PC-9 (cell line): ENCODE results near the gene BACH2. TPM values are rescaled to one million over a fixed set of nuclear protein-coding genes. Genes with fewer than 3 reads are reported as not detected.

Experiments used
- BruUV-seq: library from RNA; stranded (reverse); fragments of 400-500 nt; replicated peaks from 2 replicates; lab custom pipeline; 2021; lab: Mats Ljungman, UMichigan
- CTCF ChIA-PET: fragments of 300-600 bp; sonication (Branson Sonifier 250); formaldehyde crosslinking; loops from one replicate; lab custom pipeline; 2022; ENCODE audit warnings: antibody characterized with exemption; lab: Charles Lee
- POLR2A ChIA-PET: fragments of 300-600 bp; sonication (Branson Sonifier 250); formaldehyde crosslinking; loops from one replicate; lab custom pipeline; 2022; ENCODE audit warnings: antibody characterized with exemption; ENCODE audit not compliant: unreplicated experiment; lab: Charles Lee
- DNase-seq, 2 experiments: peaks; one replicate each; pipeline versions ENCODE4 v3.0.0 to v3.0.0-alpha.2; 2015 to 2022; ENCODE audit warnings: mixed read lengths in 1 of 2
- H2AFZ ChIP-seq: fragments of 200-600 bp; sonication (generic); 2 replicates; pipeline ENCODE4 v1.8.1; 2017; ENCODE audit warnings: antibody characterized with exemption
- H3F3A ChIP-seq: fragments of 200-600 bp; sonication (generic); 2 replicates; pipeline ENCODE4 v1.8.1; 2017; ENCODE audit warnings: antibody characterized with exemption, mild to moderate bottlenecking, low read depth; ENCODE audit not compliant: insufficient read depth
- H3K27ac ChIP-seq: fragments of 200-600 bp; sonication (generic); 2 replicates; pipeline ENCODE4 v1.6.1; 2016; ENCODE audit warnings: mixed run types
- H3K27me3 ChIP-seq: fragments of 200-600 bp; sonication (generic); 2 replicates; pipeline ENCODE4 v1.6.1; 2016; ENCODE audit warnings: low read depth, mixed run types; ENCODE audit not compliant: insufficient read depth
- H3K36me3 ChIP-seq: fragments of 200-600 bp; sonication (generic); 2 replicates; pipeline ENCODE4 v1.6.1; 2016; ENCODE audit warnings: low read depth, mixed run types
- H3K4me1 ChIP-seq: fragments of 200-600 bp; sonication (generic); replicated peaks from 2 replicates; pipeline ENCODE4 v1.6.1; 2016; ENCODE audit warnings: mixed run types; ENCODE audit not compliant: insufficient read depth
- H3K4me2 ChIP-seq: fragments of 200-600 bp; sonication (generic); 2 replicates; pipeline ENCODE4 v1.6.1; 2017; ENCODE audit warnings: mixed run types
- H3K4me3 ChIP-seq: fragments of 200-600 bp; sonication (generic); 2 replicates; pipeline ENCODE4 v1.6.1; 2016; ENCODE audit warnings: mixed run types
- H3K79me2 ChIP-seq: fragments of 200-600 bp; sonication (generic); 2 replicates; pipeline ENCODE4 v1.6.1; 2017; ENCODE audit warnings: low read depth, mixed run types
- H3K9me2 ChIP-seq: fragments of 200-600 bp; sonication (generic); 2 replicates; pipeline ENCODE4 v1.8.1; 2017; ENCODE audit warnings: mild to moderate bottlenecking; ENCODE audit not compliant: insufficient read depth
- H3K9me3 ChIP-seq: fragments of 200-600 bp; sonication (generic); 2 replicates; pipeline ENCODE4 v1.8.1; 2016; ENCODE audit warnings: low read depth; ENCODE audit not compliant: insufficient read depth
- H4K20me1 ChIP-seq: fragments of 200-600 bp; sonication (generic); 2 replicates; pipeline ENCODE4 v1.8.1; 2017; ENCODE audit not compliant: insufficient read depth
- CTCF ChIP-seq: fragments of 200-600 bp; sonication (generic); conservative IDR thresholded peaks from 2 replicates; pipeline ENCODE4 v1.6.1; 2017; ENCODE audit warnings: mixed run types, antibody characterized with exemption, mild to moderate bottlenecking, moderate library complexity
- EZH2 ChIP-seq: fragments of 200-600 bp; sonication (generic); IDR thresholded peaks from 2 replicates; pipeline ENCODE4 v1.8.0; 2017; ENCODE audit warnings: antibody characterized with exemption, low read depth
- intact Hi-C: fragments of 100-400 bp; cut with micrococcal nuclease; formaldehyde crosslinking; loops from one replicate; pipeline ENCODE4 v1.10.0; 2022; ENCODE audit not compliant: unreplicated experiment
- total RNA-seq: library from RNA; stranded (reverse); gene quantifications from 2 replicates; pipeline ENCODE4 v1.2.3, GENCODE V29; 2021

The BACH2 gene
- total RNA-seq, 1 experiment from 2014 or later: 2.3 TPM

GRCh38 chr6:90229331-90230010 lies 67.2 kb downstream of the BACH2 start:
- DNase-seq: no peak
- Histone ChIP-seq H3K4me2 (no peak overlapping the region), H3K36me3 (no peaks in the 10 kb centered on the region), H4K20me1 (no peaks in the 10 kb centered on the region), H3K79me2 (no peaks in the 10 kb centered on the region), H3K9me2 (no peaks in the 10 kb centered on the region), H3K9me3 (no peaks in the 10 kb centered on the region), H3F3A (no peaks in the 10 kb centered on the region), H2AFZ (no peak overlapping the region), H3K4me1 (no peaks in the 10 kb centered on the region), H3K27me3 (no peaks in the 10 kb centered on the region), H3K27ac (no peak overlapping the region), H3K4me3 (no peak overlapping the region)
- BruUV-seq: no TSS peak
- intact Hi-C loops: no loop called here
- ChIA-PET CTCF (no interaction called here), POLR2A (no interaction called here)
- no peak for TF ChIP-seq EZH2
- no peak for TF ChIP-seq CTCF

- Histone ChIP-seq H3K27ac (no peak overlapping the region), H3K4me2 (no peak overlapping the region), H3K79me2 (no peaks in the 10 kb centered on the region), H4K20me1 (no peaks in the 10 kb centered on the region), H2AFZ (no peak overlapping the region), H3K27me3 (no peaks in the 10 kb centered on the region), H3K9me2 (no peaks in the 10 kb centered on the region), H3K36me3 (no peaks in the 10 kb centered on the region), H3K4me1 (no peaks in the 10 kb centered on the region), H3K9me3 (peaks cover 10% of the 10 kb centered on the region), H3K4me3 (no peak overlapping the region), H3F3A (peaks cover 7% of the 10 kb centered on the region)
- no peak for DNase-seq
- CTCF ChIA-PET: no interaction called here
- POLR2A ChIA-PET: no interaction called here
- TF ChIP-seq CTCF (no peak), EZH2 (no peak)
- BruUV-seq: no TSS peak
- intact Hi-C loops: no loop called here
These were observed 69.0 kb downstream of the BACH2 start for GRCh38 chr6:90227673-90228072.

GRCh38 chr6:90227213-90227612 lies 69.4 kb downstream of the BACH2 start:
- Histone ChIP-seq H3F3A (peaks cover 7% of the 10 kb centered on the region), H4K20me1 (no peaks in the 10 kb centered on the region), H2AFZ (no peak overlapping the region), H3K27ac (no peak overlapping the region), H3K27me3 (no peaks in the 10 kb centered on the region), H3K4me2 (no peak overlapping the region), H3K9me3 (peaks cover 10% of the 10 kb centered on the region), H3K79me2 (no peaks in the 10 kb centered on the region), H3K4me3 (no peak overlapping the region), H3K4me1 (peaks cover 4% of the 10 kb centered on the region), H3K9me2 (no peaks in the 10 kb centered on the region), H3K36me3 (no peaks in the 10 kb centered on the region)
- TF ChIP-seq CTCF (no peak), EZH2 (no peak)
- no TSS peak for BruUV-seq
- ChIA-PET POLR2A (no interaction called here), CTCF (no interaction called here)
- DNase-seq: no peak
- intact Hi-C loops: no loop called here
